HG02840 (cell line): Measurements from ENCODE around the gene OR8A1.
"Not testable (repeated sequence)": the region's sequence is repeated elsewhere in the genome, so short reads cannot be mapped to it uniquely, and the experiment has no call there.

Experiments used
- ATAC-seq: cut with Tn5 transposase; IDR thresholded peaks from one replicate; pipeline ENCODE4 v1.9.1; 2021; ENCODE audit warnings: mild to moderate bottlenecking, moderate library complexity, moderate number of reproducible peaks; ENCODE audit not compliant: unreplicated experiment, low FRiP score

The OR8A1 gene

DNA sequence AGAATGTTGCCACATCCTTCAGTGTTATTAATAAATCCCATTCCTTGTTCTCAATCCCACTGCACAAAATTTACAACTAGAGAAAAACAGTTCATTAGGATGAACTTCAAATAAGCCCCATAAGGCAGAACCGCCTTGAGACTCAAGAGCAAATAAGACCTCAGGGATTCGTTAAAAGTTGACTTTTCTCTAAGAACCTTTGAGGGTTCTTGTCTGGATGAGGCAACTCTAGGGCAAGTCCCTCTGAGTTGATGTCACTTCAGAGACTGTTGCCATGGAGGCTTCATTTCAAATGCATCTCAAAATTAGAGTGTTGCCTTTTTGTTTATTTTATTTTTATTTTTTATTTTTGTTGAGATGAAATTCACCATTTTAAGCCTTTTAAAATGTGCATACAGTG lies 21.6 kb downstream of the OR8A1 start:
- no peak for ATAC-seq

DNA sequence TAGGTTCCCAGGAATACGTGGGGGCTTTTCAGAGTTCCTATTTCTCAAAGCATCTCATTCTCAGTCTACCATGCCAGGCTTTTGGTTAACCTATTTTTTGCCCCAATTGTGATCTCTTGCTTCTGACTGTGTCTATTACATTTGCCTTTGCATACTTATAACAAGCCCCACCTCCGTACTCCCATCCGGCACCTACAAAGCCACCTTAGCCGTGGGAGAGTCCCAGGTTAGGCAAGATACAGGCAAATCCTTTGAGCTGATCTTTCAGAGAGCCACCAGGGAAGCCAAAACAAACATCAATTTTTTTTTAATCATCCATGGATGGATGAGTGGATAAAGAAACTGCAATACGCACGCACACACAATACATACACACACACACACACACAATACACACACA lies 22.8 kb downstream of the OR8A1 start:
- ATAC-seq: no peak

DNA sequence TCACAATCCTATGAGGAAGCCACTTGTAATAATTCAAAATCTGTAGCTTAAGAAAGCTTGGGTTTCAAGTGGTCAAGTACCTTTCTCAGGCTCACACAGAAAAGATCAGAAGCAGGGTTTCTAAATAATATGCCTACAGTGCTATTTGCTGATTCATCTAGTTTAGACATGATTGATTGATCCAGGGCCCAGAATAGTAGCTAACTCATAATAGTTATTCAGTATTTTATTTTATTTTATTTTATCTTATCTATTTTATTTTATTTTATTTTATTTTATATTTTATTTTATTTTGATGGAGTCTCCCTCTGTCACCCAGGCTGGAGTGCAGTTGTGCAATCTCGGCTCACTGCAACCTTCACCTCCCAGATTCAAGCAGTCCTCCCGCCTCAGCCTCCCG lies 25.5 kb downstream of the OR8A1 start:
- no peak for ATAC-seq

- no peak for ATAC-seq
Observed at GRCh38 chr11:124597626-124598025, 27.8 kb downstream of the OR8A1 start.

GRCh38 chr11:124600621-124601320 lies 31.0 kb downstream of the OR8A1 start:
- ATAC-seq: no peak

DNA sequence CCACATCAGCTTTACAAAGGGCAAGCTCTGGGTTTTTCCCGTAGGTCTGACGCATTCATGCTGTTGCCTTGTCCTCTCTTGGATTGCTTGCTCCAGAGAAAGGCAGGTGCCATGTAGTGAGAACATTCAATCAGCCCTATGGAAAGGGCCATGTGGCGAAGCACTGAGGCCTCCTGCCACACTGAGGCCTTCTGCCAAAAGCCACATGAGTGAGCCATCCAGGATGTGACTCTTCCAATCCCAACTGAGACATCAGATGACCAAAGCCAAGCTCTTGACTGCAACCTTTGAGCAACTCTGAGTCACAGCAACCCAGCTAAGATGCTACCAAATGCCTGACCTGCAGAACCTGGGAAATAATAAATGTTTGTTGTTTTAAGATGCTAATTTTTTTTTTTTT lies 32.4 kb downstream of the OR8A1 start:
- no peak for ATAC-seq

GRCh38 chr11:124602723-124603122 lies 32.9 kb downstream of the OR8A1 start:
- not testable (repeated sequence) for ATAC-seq

DNA sequence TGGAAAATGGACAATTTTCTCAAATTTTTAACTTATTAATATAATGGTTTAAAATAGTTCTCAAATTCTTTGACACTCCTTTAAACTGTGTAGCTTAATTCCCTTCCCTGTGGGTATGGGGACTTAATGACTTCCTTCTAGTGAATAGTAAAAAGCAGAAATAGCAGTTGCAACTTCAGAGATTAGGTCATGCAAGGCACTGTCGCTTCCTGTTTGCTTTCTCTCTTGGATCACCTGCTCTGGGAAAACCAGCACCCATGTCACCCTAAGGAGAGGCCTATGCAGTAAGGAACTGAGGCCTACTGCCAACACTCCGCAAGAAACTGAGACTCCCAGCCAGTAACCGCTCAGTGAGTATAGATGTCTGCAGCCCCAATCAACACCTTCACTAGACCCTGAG lies 35.9 kb downstream of the OR8A1 start:
- ATAC-seq: no peak

DNA sequence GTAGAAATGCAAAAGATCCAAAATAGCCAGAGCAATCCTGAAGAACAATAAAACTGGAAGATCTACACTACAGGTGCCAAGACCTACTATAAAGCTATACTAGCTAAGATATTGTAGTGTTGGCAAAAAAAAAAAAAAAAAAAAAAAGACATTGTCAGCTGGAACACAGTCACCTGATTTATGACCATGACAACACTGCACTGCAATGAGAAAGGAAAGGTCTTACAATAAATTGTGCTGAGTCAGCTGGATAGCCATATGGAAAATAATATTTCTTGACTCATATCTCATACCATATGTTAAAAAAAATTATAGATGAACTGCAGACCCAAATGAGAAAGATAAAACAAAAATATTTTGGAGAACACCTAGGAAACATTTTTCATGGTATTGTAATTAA lies 38.4 kb downstream of the OR8A1 start:
- ATAC-seq: no peak

GRCh38 chr11:124610295-124610694 lies 40.5 kb downstream of the OR8A1 start:
- no peak for ATAC-seq

GRCh38 chr11:124611064-124611463 lies 41.3 kb downstream of the OR8A1 start, which contains the start of gene PANX3:
Gene PANX3, plus strand, starts transcription at chr11:124611428. Its CDS starts 129 bp downstream, at chr11:124611557.
- ATAC-seq: no peak

DNA sequence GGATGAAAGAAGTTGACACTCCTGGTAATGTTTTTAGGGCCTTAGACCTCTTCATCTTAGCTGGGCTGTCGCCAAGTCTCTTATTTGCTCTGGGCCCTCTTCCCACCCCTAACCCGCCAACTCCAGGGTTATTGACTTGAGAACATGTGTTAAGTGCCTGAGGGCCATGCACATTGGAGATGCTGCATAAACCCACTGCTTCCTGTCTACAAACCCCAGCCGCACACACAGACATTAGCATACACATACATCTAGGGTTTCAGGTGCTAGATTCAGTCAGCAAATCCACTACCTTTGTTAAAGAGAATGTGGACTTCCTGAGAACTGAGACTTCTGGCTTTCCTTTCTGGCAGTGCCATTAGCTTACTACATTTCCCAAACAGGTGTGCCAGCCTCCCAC lies 42.2 kb downstream of the OR8A1 start:
- no peak for ATAC-seq

GRCh38 chr11:124612567-124613246 lies 42.9 kb downstream of the OR8A1 start:
- ATAC-seq: no peak

- ATAC-seq: no peak
Observed at GRCh38 chr11:124618863-124619262, 49.1 kb downstream of the OR8A1 start.
